ENCODE measurements around the gene SPOUT1.

SPOUT1 gene

GRCh38 chr9:128836509-128837145, 7.0 kb upstream of the SPOUT1 start:
- no peak for DNase-seq (ENCODE audit: low spot score)

DNA sequence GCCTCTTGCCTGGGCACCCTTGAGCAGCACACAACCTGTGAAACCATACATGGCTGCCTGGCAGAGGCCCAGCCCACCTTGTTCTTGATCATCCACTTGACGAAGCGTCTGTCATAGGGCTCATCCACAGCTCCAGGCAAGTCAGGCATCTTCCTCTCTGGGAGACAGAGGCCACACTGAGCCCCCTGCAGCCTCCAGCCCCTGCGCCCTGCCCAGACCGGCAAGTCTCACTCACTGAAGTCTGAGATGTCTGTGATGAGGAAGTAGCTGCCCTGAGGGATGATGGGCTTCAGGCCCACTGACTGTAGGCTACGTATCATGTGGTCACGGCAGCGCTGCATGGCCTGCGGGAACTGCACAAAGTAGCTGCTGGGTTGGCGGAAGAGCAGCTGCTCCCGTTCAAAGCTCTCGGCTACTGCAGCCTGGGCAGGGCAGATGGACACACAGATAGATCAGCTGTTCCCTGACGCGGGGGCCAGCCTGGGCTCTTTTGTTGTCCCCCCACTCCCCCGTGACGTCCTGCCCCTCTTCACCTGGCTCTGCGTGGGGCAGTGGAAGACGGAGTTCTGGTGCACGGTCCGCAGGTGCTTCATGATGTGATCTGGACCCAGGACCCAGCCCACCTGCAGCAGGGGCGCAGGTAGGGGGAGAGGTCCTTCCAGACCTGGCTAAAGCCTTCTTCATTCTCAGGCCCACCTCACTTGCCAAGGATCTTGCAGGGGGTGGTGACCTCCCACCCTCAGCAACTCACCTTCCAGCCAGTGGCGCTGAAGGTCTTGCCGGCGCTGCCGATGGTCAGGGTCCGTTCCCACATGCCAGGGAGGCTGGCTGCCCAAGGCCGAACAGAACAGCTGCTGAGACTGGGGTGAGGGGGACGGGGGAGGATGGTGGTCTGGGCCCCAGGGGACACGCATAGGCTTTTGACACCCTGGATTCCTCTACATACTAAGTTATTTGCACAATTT, 5.9 kb upstream of the SPOUT1 start:
- no peak for DNase-seq (ENCODE audit: low spot score)

GRCh38 chr9:128833696-128834095, 4.1 kb upstream of the SPOUT1 start:
- no peak for DNase-seq (ENCODE audit: low spot score)

DNA sequence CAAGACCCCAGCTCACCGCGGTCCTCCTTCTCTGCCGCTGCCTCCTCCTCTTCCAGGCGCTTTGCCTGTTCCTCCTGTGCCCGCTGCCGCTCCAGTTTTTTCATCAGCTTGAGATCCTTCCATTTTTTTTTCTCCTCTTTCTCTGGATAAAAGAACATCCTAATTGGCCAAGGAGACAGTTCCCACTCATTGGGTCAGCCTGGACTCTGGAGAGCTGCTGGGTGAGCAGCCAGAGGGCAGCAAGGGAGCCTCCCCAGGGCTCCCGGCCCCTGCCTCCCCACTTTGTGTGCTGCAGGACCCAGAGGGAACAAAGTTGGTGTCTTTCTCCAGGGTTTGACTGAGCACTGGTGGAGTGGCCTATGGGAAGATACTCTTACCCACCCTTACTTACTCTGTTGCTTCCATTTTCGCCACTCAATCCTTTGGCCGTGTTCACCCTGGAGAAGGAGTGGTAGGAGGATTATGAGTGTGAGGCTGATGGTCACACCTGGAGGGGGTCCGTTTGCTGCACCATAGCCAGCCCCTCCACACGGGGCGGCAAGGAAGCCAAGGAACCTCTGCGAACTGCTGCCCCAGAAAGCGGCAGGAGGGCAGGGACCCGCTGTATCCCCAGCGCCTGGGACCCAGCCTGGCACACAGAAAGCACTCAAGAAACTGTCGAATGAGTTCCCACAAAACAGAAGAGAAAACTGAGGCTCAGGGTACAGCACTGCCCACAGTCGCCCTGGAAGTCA, 708 bp downstream of the SPOUT1 start:
- no peak for DNase-seq (ENCODE audit: low spot score)

GRCh38 chr9:128828267-128828666, 1.3 kb downstream of the SPOUT1 start:
- DNase-seq (ENCODE audit: low spot score) = no peak

DNA sequence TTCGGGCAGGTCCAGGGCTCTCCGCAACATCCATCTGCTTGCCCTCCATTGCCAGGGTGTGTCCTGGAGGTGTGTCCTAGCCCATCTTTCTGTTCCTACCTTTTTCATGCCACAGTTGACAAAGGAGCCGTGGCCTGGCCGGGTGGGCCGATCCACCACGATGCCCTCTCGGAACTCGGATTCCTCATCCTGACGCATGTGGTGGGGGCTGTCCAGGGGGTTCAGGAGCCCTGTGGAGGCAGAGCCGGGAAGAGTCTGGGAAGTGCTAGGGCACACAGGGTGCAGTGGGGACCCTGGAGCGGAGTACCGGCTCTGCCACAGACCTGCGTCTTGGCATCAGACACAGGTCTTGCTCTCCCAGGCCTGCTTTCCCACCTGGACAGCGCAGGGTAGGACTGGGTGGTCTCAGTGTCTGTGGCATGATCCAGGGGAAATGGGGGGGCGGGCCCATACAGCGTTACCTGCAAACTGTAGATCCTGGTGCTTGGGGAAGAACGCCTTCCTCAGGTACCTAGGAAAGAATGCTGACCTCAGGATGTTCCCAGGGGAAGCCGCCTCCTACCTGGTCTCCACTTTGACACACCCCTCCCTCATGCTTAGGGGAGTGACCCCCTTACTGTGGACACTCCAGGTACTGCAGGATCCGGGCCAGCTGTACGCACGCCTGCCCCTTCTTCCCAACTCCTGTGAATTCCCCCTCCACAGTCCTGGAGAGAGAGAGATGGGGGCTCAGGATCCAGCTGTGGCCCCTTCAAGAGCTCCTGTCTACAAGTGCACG, 3.5 kb downstream of the SPOUT1 start:
- no peak for DNase-seq (ENCODE audit: low spot score)

DNA sequence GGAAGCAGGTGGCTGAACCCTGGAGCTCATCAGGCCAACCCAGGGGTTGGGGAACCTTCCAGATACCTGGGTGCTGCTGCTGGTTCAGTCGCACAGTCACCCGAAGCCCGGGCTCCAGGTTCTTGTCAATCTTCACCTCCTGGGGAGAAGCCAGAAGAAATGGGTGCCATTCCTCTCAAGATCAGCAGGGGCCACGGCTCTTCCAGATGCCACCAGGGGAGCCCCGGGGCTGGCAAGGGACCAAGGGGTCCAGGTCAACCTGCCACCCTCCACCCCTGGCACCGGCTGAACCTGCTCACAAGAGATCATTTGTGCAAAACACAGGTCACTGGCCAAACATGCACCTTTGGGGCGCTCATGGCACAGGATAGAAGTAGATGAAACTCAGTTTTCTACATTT, 4.7 kb downstream of the SPOUT1 start:
- DNase-seq (ENCODE audit: low spot score) = no peak

DNA sequence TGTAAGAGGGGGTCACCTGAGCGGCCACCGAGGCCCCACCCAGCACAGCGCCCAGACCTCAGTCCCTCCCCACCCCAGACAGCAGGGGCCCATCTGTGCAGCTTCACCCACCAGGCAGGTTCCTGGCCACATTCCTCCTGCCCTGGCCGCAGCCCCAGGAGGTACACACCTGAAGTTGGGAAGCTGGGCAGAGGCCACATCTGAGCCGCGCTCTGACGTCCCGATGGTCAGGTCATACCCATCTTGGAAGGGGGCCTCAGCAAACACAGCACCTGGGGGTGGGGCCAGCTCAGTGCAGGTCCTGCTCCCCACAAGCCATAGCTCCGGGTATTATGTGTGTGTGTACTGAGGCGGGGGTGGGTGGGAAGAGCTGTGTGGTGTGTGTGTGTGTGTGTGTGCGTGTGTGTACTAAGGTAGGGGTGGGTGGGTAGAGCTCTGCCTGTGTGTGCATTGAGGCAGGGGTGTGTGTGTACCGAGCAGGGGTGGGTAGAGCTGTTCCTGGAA, 5.6 kb downstream of the SPOUT1 start:
- DNase-seq (ENCODE audit: low spot score) = no peak

DNA sequence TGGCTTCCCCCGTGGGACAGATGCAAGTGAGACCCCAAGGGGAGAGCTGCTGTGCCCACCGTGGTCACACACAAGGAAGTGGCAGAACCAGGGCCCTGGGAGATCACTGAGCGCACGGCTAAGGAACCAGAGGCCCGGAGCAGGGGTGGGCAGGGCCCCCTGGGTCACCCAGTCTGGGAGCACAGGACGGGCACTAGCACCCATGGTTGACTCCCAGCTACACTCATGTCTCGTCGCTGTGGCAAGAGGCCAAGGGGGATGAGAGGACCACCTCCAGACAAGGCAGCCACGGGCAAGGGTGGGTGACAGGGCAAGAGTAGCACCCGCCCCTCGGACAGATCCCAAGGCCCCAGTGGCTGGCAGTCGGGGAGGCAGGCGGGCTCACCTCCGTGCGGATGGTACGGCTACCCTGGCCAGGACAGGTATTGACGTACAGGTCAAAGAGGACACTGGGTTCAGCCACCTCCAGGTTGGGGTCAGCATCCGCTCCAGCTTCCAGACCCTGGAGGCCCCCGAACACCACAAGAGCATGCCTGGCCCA, 6.2 kb downstream of the SPOUT1 start:
- DNase-seq (ENCODE audit: low spot score) = no peak

DNA sequence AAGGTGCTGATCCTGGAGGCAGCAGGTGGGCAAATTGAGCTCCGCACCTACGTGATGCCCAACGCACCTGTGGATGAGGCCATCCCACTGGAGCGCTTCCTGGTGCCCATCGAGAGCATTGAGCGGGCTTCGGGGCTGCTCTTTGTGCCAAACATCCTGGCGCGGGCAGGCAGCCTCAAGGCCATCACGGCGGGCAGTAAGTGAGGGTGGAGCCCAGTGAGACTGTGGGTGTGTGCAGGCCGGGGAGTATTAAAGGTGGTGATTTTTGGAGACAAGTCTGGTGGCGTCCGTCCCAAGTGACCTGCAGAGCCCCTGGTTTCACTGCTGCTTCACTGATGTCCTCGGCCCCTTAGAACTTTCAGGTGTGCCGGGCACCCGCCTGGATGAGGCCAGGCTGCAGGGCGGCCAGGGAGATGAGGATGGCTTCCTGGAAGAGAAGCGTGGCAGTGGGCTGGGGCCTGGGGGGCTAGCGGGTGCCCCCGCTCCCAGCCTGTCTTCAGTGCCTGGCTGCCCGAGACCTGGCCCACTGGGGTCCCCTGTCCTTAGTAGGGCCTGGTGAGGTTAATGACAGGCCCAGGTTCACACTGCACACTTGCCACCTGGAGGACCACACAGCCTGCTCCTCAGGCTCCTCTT, 7.1 kb downstream of the SPOUT1 start:
- DNase-seq (ENCODE audit: low spot score) = no peak

DNA sequence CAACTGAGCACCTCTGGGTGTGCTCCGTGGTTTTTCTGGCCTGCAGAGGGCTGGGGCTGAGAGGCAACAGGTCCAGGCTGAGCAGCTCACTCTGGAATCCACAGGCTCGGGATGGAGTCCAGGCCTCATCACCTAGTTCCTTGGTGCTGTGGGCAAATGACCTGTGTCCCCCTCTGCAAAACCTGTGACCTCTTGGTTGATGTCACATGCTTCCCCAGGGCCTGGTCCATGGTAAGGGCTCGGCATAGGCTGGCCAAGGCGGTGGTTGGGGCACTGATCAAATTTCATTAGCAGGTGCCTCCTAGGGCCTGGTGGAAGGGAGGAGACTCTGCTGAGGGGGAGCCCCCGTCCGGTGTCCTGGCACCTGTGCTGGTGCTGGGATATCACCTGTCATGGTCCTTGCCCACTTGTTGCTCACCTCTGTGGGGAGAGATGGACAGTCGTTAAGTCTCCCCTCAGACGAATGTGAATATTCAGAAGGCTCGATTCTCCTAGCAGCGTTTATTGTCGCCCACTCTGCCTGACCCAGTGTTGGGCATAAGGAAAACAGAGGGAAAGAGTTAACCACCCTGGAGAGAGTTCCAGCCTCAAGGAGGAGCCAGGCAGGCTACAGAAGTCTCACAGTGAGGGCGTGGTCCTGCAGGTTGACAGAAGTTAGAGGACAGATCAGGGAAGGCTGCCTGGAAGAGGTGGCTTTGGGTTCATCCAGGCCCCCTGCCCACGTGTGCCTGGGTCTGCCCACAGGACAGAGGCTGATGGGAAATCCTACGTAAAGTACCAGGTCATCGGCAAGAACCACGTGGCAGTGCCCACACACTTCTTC, 7.8 kb downstream of the SPOUT1 start:
- no peak for DNase-seq (ENCODE audit: low spot score)

DNA sequence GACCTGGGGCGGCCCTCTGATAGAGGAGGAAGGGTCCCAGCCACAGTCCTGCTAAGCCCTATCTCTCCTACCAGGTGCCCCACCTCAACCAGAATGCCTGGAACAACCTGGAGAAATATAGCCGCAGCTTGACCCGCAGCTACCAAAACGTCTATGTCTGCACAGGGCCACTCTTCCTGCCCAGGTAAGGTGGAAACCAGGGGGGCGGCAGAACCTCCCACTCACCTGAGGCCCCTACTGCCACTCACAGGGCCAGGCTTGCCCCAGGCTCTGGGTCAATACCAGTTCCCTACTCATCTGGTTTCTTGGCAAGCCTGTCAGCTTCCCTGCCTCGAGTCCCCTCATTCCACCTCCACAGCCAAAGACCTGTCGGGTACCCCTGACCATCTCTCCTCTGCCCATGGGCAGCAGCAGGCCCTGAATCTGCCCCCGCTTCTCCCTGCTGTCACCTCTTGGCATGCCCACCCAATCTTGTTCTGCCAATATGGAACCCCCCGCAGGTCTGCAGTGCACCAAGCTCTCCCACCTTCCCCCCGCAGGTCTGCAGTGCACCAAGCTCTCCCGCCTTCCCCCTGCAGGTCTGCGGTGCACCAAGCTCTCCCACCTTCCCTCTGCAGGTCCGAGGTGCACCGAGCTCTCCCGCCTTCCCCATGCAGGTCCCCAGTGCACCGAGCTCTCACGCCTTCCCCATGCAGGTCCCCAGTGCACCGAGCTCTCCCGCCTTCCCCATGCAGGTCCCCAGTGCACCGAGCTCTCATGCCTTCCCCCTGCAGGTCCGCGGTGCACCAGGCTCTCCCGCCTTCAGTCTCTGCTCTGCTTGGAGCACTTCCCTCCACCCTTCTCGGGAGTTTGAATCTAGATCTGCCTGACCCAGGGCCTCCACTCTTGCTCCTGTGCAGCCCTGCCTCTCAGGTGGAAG, 8.7 kb downstream of the SPOUT1 start:
- no peak for DNase-seq (ENCODE audit: low spot score)

DNA sequence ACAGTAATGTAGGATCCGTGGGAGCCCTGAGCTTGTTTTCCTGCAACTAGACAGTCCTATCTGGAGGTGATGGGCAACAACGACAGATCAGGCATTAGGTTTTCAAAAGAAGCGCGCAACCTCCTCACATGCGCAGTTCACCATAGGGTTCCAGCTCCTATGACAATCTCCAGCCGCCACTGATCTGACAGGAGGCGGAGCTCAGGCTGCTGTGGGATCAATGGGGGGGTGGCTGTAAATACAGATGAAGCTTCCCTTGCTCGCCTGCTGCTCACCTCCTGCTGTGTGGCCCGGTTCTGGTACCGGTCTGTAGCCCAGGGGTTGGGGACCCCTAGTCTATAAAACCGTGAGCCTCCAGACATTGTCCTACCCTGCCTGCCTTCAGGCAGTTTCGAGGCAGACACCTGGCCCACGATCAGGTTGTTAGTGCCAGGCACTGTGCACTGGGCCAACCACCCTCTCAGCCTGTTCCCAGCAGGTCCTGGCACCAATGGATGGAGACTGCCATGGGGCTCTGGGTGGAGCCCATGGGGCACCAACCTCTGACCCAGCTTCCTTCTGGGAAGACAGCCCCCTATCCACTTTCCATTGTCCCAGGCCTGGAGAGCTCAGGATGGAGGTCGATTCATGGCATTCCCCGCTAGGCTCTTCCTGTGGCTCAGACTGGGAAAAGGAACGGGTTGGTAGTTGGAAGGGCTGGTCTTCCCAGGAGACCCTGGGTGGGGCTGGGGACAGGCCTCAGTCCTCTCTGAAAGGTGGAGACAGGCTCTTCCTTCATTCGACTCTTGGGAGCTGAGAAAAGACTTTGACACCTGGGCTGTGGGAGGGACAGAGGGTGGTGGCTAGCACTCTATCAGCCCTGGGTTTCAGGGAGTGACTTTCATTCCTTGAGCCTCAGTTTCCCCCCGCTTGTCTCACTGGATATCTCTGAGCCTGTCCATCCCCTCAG, 9.6 kb downstream of the SPOUT1 start:
- DNase-seq (ENCODE audit: low spot score) = no peak

- peak; percentile 39 for DNase-seq (ENCODE audit: low spot score)
Observed at GRCh38 chr9:128818839-128819715, 10.5 kb downstream of the SPOUT1 start.

- DNase-seq (ENCODE audit: low spot score) = peak; percentile 97
Observed at GRCh38 chr9:128818099-128818838, 11.3 kb downstream of the SPOUT1 start, which contains the start of gene ENDOG. TSS of gene ENDOG (plus strand) at chr9:128818500. CDS start at chr9:128818685, 185 bp downstream.

- DNase-seq (ENCODE audit: low spot score) = no peak
Observed at GRCh38 chr9:128810873-128811272, 18.7 kb downstream of the SPOUT1 start.

All from globus pallidus (tissue), 1 donor.